H1 (cell line): ENCODE measurements around the gene SMYD3. TPM values are rescaled to one million over a fixed set of nuclear protein-coding genes. Genes with fewer than 3 reads are reported as not detected.

ENCODE experiments used
- CTCF ChIA-PET: fragments of 300-600 bp; sonication (Branson Sonifier 250); formaldehyde crosslinking; loops from one replicate; lab custom pipeline; 2021; ENCODE audit not compliant: partially characterized antibody; lab: Charles Lee
- POLR2A ChIA-PET: fragments of 300-600 bp; sonication (Branson Sonifier 250); formaldehyde crosslinking; loops from one replicate; lab custom pipeline; 2021; ENCODE audit warnings: inconsistent platforms; ENCODE audit not compliant: partially characterized antibody; lab: Charles Lee
- DNase-seq, 2 experiments: peaks; one replicate each; pipeline versions ENCODE4 v3.0.0 to v3.0.0-alpha.2; 2010 to 2022; ENCODE audit warnings: low spot score in 2 of 2, low read depth in 1 of 2, mixed read lengths in 1 of 2
- FAIRE-seq: peaks from 2 replicates; lab custom pipeline; 2011; peaks lifted over from hg19 to GRCh38; lab: Jason Lieb, UNC
- H2AFZ ChIP-seq: 2 replicates; pipeline ENCODE4 v1.8.1; 2012; ENCODE audit warnings: low read length, inconsistent platforms
- H2AK5ac ChIP-seq: 2 replicates; pipeline ENCODE4 v1.6.1; 2013; ENCODE audit warnings: low read depth, low read length
- H2BK120ac ChIP-seq: replicated peaks from 2 replicates; pipeline ENCODE3; 2013; ENCODE audit warnings: low read depth, low read length, inconsistent platforms
- H2BK12ac ChIP-seq: 2 replicates; pipeline ENCODE4 v1.6.1; 2013; ENCODE audit warnings: low read depth, low read length
- H2BK15ac ChIP-seq: 2 replicates; pipeline ENCODE4 v1.6.1; 2013; ENCODE audit warnings: low read length
- H2BK20ac ChIP-seq: 2 replicates; pipeline ENCODE4 v1.6.1; 2013; ENCODE audit warnings: low read length
- H2BK5ac ChIP-seq: 2 replicates; pipeline ENCODE4 v1.6.1; 2013; ENCODE audit warnings: low read depth, low read length
- H3K14ac ChIP-seq: 2 replicates; pipeline ENCODE4 v1.6.1; 2013; ENCODE audit warnings: inconsistent platforms; ENCODE audit not compliant: insufficient read length
- H3K18ac ChIP-seq: 2 replicates; pipeline ENCODE4 v1.6.1; 2013; ENCODE audit warnings: low read length; ENCODE audit errors: extremely low read depth
- H3K23ac ChIP-seq: 2 replicates; pipeline ENCODE4 v1.6.1; 2013; ENCODE audit warnings: inconsistent platforms; ENCODE audit not compliant: insufficient read length
- H3K23me2 ChIP-seq: 2 replicates; pipeline ENCODE4 v1.6.1; 2013; ENCODE audit warnings: low read depth, low read length
- H3K27ac ChIP-seq: 2 replicates; pipeline ENCODE4 v1.6.1; 2011; ENCODE audit warnings: low read depth, low read length, inconsistent platforms
- H3K27me3 ChIP-seq, 4 experiments: replicated peaks in 1 of 4; 1 replicate in 1 of 4; 2 replicates in 3 of 4; pipeline versions ENCODE4 v1.6.1 to v1.8.1; 2011 to 2013; ENCODE audit warnings: low read length in 3 of 4, mild to moderate bottlenecking in 3 of 4, inconsistent platforms in 2 of 4, mixed read lengths in 2 of 4, moderate library complexity in 1 of 4; ENCODE audit not compliant: control insufficient read depth in 3 of 4, insufficient read depth in 3 of 4; ENCODE audit errors: extremely low read depth in 1 of 4
- H3K36me3 ChIP-seq, 4 experiments: 2 replicates each; pipeline versions ENCODE4 v1.6.1 to v1.8.1; 2011 to 2013; ENCODE audit warnings: mild to moderate bottlenecking in 4 of 4, low read length in 3 of 4, moderate library complexity in 2 of 4, control low read depth in 1 of 4, inconsistent platforms in 1 of 4; ENCODE audit not compliant: insufficient read depth in 4 of 4, control insufficient read depth in 2 of 4
- H3K4ac ChIP-seq: replicated peaks from 2 replicates; pipeline ENCODE3; 2013; ENCODE audit warnings: low read length, low read depth, mixed read lengths, inconsistent platforms; ENCODE audit not compliant: insufficient read length
- H3K4me1 ChIP-seq, 4 experiments: replicated peaks in 1 of 4; 1 replicate in 1 of 4; 2 replicates in 3 of 4; pipeline versions ENCODE4 v1.6.1 to v1.8.1; 2011 to 2013; ENCODE audit warnings: low read length in 3 of 4, inconsistent platforms in 2 of 4, mixed read lengths in 1 of 4; ENCODE audit not compliant: insufficient read depth in 4 of 4, control insufficient read depth in 3 of 4
- H3K4me2 ChIP-seq, 2 experiments: 2 replicates each; pipeline versions ENCODE4 v1.6.1 to v1.8.1; 2011 to 2013; ENCODE audit warnings: low read depth in 2 of 2, low read length in 2 of 2, control low read depth in 1 of 2, inconsistent platforms in 1 of 2, mild to moderate bottlenecking in 1 of 2; ENCODE audit not compliant: insufficient read depth in 1 of 2
- H3K4me3 ChIP-seq, 4 experiments: fragments of 200-600, 300-600 bp in 1 of 4; sonication (generic), shearing (Covaris generic), sonication (Bioruptor Twin) in 1 of 4; 2 replicates each; pipeline versions ENCODE4 v1.5.1 to v1.8.1; 2011 to 2016; ENCODE audit warnings: low read length in 4 of 4, low read depth in 3 of 4, control low read depth in 2 of 4, inconsistent platforms in 2 of 4, mild to moderate bottlenecking in 2 of 4, mixed read lengths in 1 of 4, moderate library complexity in 1 of 4; ENCODE audit not compliant: insufficient read depth in 2 of 4; ENCODE audit errors: extremely low read depth in 1 of 4
- H3K56ac ChIP-seq: replicated peaks from 2 replicates; pipeline ENCODE3; 2013; ENCODE audit warnings: low read depth, mild to moderate bottlenecking, mixed read lengths, low read length, inconsistent platforms; ENCODE audit not compliant: insufficient read length
- H3K79me1 ChIP-seq: 2 replicates; pipeline ENCODE4 v1.6.1; 2013; ENCODE audit warnings: low read depth, low read length, control low read depth
- H3K79me2 ChIP-seq, 2 experiments: 2 replicates each; pipeline versions ENCODE4 v1.6.1 to v1.8.1; 2012 to 2013; ENCODE audit warnings: low read length in 2 of 2, mild to moderate bottlenecking in 2 of 2, inconsistent platforms in 1 of 2; ENCODE audit not compliant: insufficient read depth in 2 of 2, control insufficient read depth in 1 of 2
- H3K9ac ChIP-seq, 4 experiments: replicated peaks in 1 of 4; 1 replicate in 1 of 4; 2 replicates in 3 of 4; pipeline versions ENCODE4 v1.6.1 to v1.8.1; 2011 to 2013; ENCODE audit warnings: low read depth in 3 of 4, low read length in 3 of 4, control low read depth in 2 of 4, mild to moderate bottlenecking in 2 of 4, moderate library complexity in 2 of 4, inconsistent platforms in 1 of 4; ENCODE audit errors: extremely low read depth in 1 of 4
- H3K9me3 ChIP-seq, 2 experiments: 2 replicates each; pipeline versions ENCODE4 v1.6.1 to v1.8.1; 2012 to 2013; ENCODE audit warnings: mild to moderate bottlenecking in 2 of 2, moderate library complexity in 2 of 2, control low read depth in 1 of 2, inconsistent platforms in 1 of 2, low read depth in 1 of 2, low read length in 1 of 2, mixed read lengths in 1 of 2; ENCODE audit not compliant: insufficient read depth in 2 of 2
- H4K20me1 ChIP-seq, 2 experiments: replicated peaks in 1 of 2; 2 replicates each; pipeline versions ENCODE3 to v1.8.1; 2011 to 2013; ENCODE audit warnings: inconsistent platforms in 2 of 2, low read length in 2 of 2, mild to moderate bottlenecking in 1 of 2; ENCODE audit not compliant: insufficient read depth in 2 of 2, control insufficient read depth in 1 of 2
- H4K5ac ChIP-seq: 2 replicates; pipeline ENCODE4 v1.6.1; 2013; ENCODE audit warnings: low read length, low read depth, mixed read lengths, inconsistent platforms; ENCODE audit not compliant: insufficient read length
- H4K8ac ChIP-seq: 2 replicates; pipeline ENCODE4 v1.8.0; 2013; ENCODE audit warnings: mild to moderate bottlenecking, moderate library complexity, low read length, inconsistent platforms; ENCODE audit not compliant: insufficient read depth; ENCODE audit errors: extremely low read depth
- H4K91ac ChIP-seq: replicated peaks from 2 replicates; pipeline ENCODE3; 2013; ENCODE audit warnings: low read length, mixed read lengths, inconsistent platforms; ENCODE audit not compliant: insufficient read length
- BCL11A ChIP-seq, 2 experiments: IDR thresholded peaks; one replicate each; pipeline ENCODE4 v1.6.1; 2011; ENCODE audit warnings: low read depth in 2 of 2, low read length in 2 of 2, mild to moderate bottlenecking in 2 of 2
- CBX5 ChIP-seq: fragments of 300-800, 300-1000 bp; sonication (generic); IDR thresholded peaks from 2 replicates; pipeline ENCODE4 v1.7.1; 2016; ENCODE audit warnings: antibody characterized with exemption, low read length, low read depth
- CBX8 ChIP-seq: fragments of 300-800, 300-1000 bp; sonication (generic); IDR thresholded peaks from 2 replicates; pipeline ENCODE4 v1.7.1; 2016; ENCODE audit warnings: low read depth, low read length, borderline replicate concordance
- CTCF ChIP-seq, 3 experiments: IDR thresholded peaks; 1 replicate in 2 of 3; 2 replicates in 1 of 3; pipeline versions ENCODE4 v1.5.1 to v1.6.1; 2011; ENCODE audit warnings: low read length in 3 of 3, mild to moderate bottlenecking in 3 of 3, inconsistent platforms in 2 of 3, low read depth in 1 of 3, moderate library complexity in 1 of 3; ENCODE audit not compliant: insufficient read depth in 1 of 3; ENCODE audit errors: control extremely low read depth in 1 of 3
- MAFK ChIP-seq: IDR thresholded peaks from 2 replicates; pipeline ENCODE4 v1.6.1; 2012; ENCODE audit warnings: low read depth, mild to moderate bottlenecking, improper control_type of control experiment, low read length
- RBBP5 ChIP-seq: IDR thresholded peaks from 2 replicates; pipeline ENCODE4 v1.7.1; 2012; ENCODE audit warnings: low read depth, mild to moderate bottlenecking, inconsistent platforms, low read length, moderate library complexity, borderline replicate concordance
- SAP30 ChIP-seq: fragments of 300-600 bp; sonication (generic); IDR thresholded peaks from 2 replicates; pipeline ENCODE4 v1.7.1; 2012; ENCODE audit warnings: low read length, moderate library complexity, mild to moderate bottlenecking, inconsistent platforms; ENCODE audit not compliant: insufficient read depth, insufficient replicate concordance
- SP1 ChIP-seq: IDR thresholded peaks from 2 replicates; pipeline ENCODE4 v1.6.1; 2011; ENCODE audit warnings: low read depth, low read length
- TAF1 ChIP-seq: IDR thresholded peaks from 2 replicates; pipeline ENCODE4 v1.6.1; 2011; ENCODE audit warnings: mild to moderate bottlenecking, low read depth, low read length
- TCF12 ChIP-seq: IDR thresholded peaks from 2 replicates; pipeline ENCODE4 v1.6.1; 2011; ENCODE audit warnings: low read depth, mild to moderate bottlenecking, low read length
- YY1 ChIP-seq: IDR thresholded peaks from 2 replicates; pipeline ENCODE4 v1.6.1; 2011; ENCODE audit warnings: low read depth, mild to moderate bottlenecking, low read length
- WGBS, 2 experiments: shearing (Covaris generic) in 1 of 2; methylation state at CpG; one replicate each; pipeline versions ENCODE4 v1.1.6 to v1.1.7; 2013 to 2015; ENCODE audit warnings: low lambda C conversion rate in 2 of 2, mixed read lengths in 2 of 2, inconsistent platforms in 1 of 2, low coverage in 1 of 2, missing lambda C conversion rate in 1 of 2; ENCODE audit not compliant: insufficient replicate concordance in 2 of 2, insufficient coverage in 1 of 2, insufficient read length in 1 of 2; ENCODE audit errors: extremely low coverage in 1 of 2, missing lambda C conversion rate in 1 of 2; 5-methylcytosine and 5-hydroxymethylcytosine counted together
- polyA plus RNA-seq, 7 experiments: library from polyadenylated mRNA; depleted of rRNA in 3 of 7; stranded (reverse) in 5 of 7; unstranded in 2 of 7; fragments of >200 nt in 5 of 7; fragments of 200-250 nt in 2 of 7; gene quantifications; 1 replicate in 5 of 7; 2 replicates in 1 of 7; 4 replicates in 1 of 7; pipeline versions ENCODE4 v1.2.1 to v1.2.3, GENCODE V29; 2011 to 2013; ENCODE audit warnings: missing spikeins in 2 of 7, mixed read lengths in 2 of 7
- total RNA-seq: library from RNA; stranded (reverse); fragmentation: NEBNext Ultra II Directional; extraction: Animal tissue kit (Norgen Biotek cat#: 25700); gene quantifications from 2 replicates; pipeline ENCODE4 v1.2.1, GENCODE V29; 2021

SMYD3 gene
- total and polyA plus RNA-seq, 2 of the 8 experiments (the other 6 are each of a cell fraction or from before 2014, with no cell fraction given), result 17.3 to 25.4 TPM

- Histone ChIP-seq H3K27ac (no peak overlapping the region), H3K4me2 (no peak overlapping the region)
- 90% methylated on average over 3 of the region's 3 CpGs; no CpG with 5 or more reads in 1 of the 2 experiments for WGBS, 2 experiments
These were observed 754.5 kb downstream of the SMYD3 start for GRCh38 chr1:245752561-245752960.

More at GRCh38 chr1:245752561-245752960, 754.5 kb downstream of the SMYD3 start:
- Histone ChIP-seq H3K9me3 (no peaks in the 10 kb centered on the region), H3K27me3 (no peaks in the 10 kb centered on the region), H3K4ac (no peak overlapping the region), H2AK5ac (0 out of 2 replicates have a peak overlapping the region, but pooled peaks have one; percentile 0), H2AFZ (no peak overlapping the region), H3K4me1 (peaks cover 0 to 4% (median 2%) of the 10 kb centered on the region in 4 experiments; a peak in 4 of 7 replicates), H3K79me2 (no peaks in the 10 kb centered on the region), H4K91ac (no peak overlapping the region), H2BK20ac (peak overlapping the region; percentile 15; the same call in 1 of the 2 replicates), H2BK12ac (no peak overlapping the region), H3K14ac (no peak overlapping the region), H3K9ac (no peak overlapping the region), H3K18ac (no peak overlapping the region), H2BK5ac (no peak overlapping the region), H3K36me3 (peaks cover 0 to 2% (median 0%) of the 10 kb centered on the region in 4 experiments; a peak in 1 of 8 replicates), H4K5ac (no peak overlapping the region), H3K23ac (no peak overlapping the region), H3K79me1 (no peaks in the 10 kb centered on the region), H3K56ac (no peak overlapping the region), H2BK15ac (no peak overlapping the region), H2BK120ac (no peak overlapping the region), H4K8ac (no peak overlapping the region), H3K4me3 (no peak overlapping the region), H4K20me1 (no peaks in the 10 kb centered on the region), H3K23me2 (no peaks in the 10 kb centered on the region)
- TF ChIP-seq CTCF (IDR thresholded peaks at IDR 0.05; ENCODE audit: control extremely low read depth in 1 of 3, insufficient read depth in 1 of 3, low read depth in 1 of 3, low read length in 3 of 3) (no peak), CBX8 (no peak), CBX5 (no peak), RBBP5 (no peak), BCL11A (IDR thresholded peaks at IDR 0.05; ENCODE audit: low read depth in 2 of 2, low read length in 2 of 2) (no peak), YY1 (no peak), MAFK (no peak), TCF12 (no peak), SP1 (no peak), TAF1 (no peak), SAP30 (no peak)
- ChIA-PET CTCF (no interaction called here), POLR2A (no interaction called here)
- FAIRE-seq, result no peak
- no peak for DNase-seq
